Transverse colon (tissue), 4 donors: ENCODE measurements around the gene NBEAL1. TPM values are rescaled to one million over a fixed set of nuclear protein-coding genes. Genes with fewer than 3 reads are reported as not detected.

Source experiments
- DNase-seq: peaks from one replicate; pipeline ENCODE4 v3.0.0-alpha.2; 2019
- H3K27ac ChIP-seq, 4 donors: fragments of 200-600 bp; sonication (generic); 2 replicates each; pipeline ENCODE4 v1.5.1; 2016 to 2018; ENCODE audit warnings: inconsistent platforms in 4 of 4
- H3K27me3 ChIP-seq: fragments of 200-600 bp; sonication (generic); 2 replicates; pipeline ENCODE4 v1.5.1; 2017; ENCODE audit warnings: inconsistent platforms
- H3K36me3 ChIP-seq, 4 donors: fragments of 200-600 bp; sonication (generic); 2 replicates each; pipeline ENCODE4 v1.5.1; 2017 to 2019; ENCODE audit warnings: inconsistent platforms in 4 of 4
- H3K4me1 ChIP-seq, 4 donors: fragments of 200-600 bp; sonication (generic); 2 replicates each; pipeline ENCODE4 v1.5.1; 2017 to 2020; ENCODE audit warnings: inconsistent platforms in 4 of 4
- H3K4me3 ChIP-seq, 4 donors: fragments of 200-600 bp; sonication (generic); 1 replicate in 1 of 4; 2 replicates in 3 of 4; pipeline versions ENCODE4 v1.5.1 to v1.6.1; 2017 to 2019; ENCODE audit warnings: inconsistent platforms in 4 of 4
- H3K9me3 ChIP-seq, 2 donors: fragments of 200-600 bp; sonication (generic); 2 replicates each; pipeline ENCODE4 v1.5.1; 2017 to 2019; ENCODE audit warnings: inconsistent platforms in 2 of 2
- EP300 ChIP-seq: sonication (generic); formaldehyde crosslinking; IDR thresholded peaks from one replicate; pipeline ENCODE4 v1.6.1; 2017; ENCODE audit warnings: antibody characterized with exemption, low read depth
- POLR2A ChIP-seq: fragments of 450-650 bp; IDR thresholded peaks from one replicate; pipeline ENCODE4 v1.6.1; 2016; ENCODE audit warnings: antibody characterized with exemption, mild to moderate bottlenecking, moderate library complexity
- POLR2AphosphoS5 ChIP-seq, 3 donors: sonication (generic); formaldehyde crosslinking; IDR thresholded peaks; one replicate each; pipeline ENCODE4 v1.6.1; 2016; ENCODE audit warnings: antibody characterized with exemption in 3 of 3
- WGBS, 2 donors: methylation state at CpG; one replicate each; pipeline ENCODE4 v1.1.5; 2018; ENCODE audit warnings: low coverage in 1 of 2; 5-methylcytosine and 5-hydroxymethylcytosine counted together
- in situ Hi-C, 4 donors: fragments of 200-750 bp; cut with MboI; loops; one replicate each; pipeline versions ENCODE4 v1.15.0 to v1.15.1; 2017; ENCODE audit warnings: low sequenced_read_pairs in 3 of 4, low pct_ligation_motif_present in 1 of 4, low pct_unique_long_range_greater_than_20kb in 1 of 4
- intact Hi-C: fragments of 100-400 bp; cut with DNase I; formaldehyde crosslinking; loops from one replicate; pipeline ENCODE4 v1.15.1; 2023; ENCODE audit warnings: low total_unique reads
- total RNA-seq, 4 donors: library from RNA; depleted of rRNA; stranded (reverse); fragments of >200 nt; gene quantifications; one replicate each; pipeline ENCODE4 v1.1.0, GENCODE V29; 2016
- TF ChIP-seq, protein P1 (sequence below), 5 experiments: fragments of 200-600 bp in 3 of 5; fragments of 450-650 bp in 2 of 5; sonication (generic) in 3 of 5; IDR thresholded peaks; 1 replicate in 2 of 5; 2 replicates in 3 of 5; pipeline ENCODE4 v1.5.1; 2016 to 2017; ENCODE audit warnings: antibody characterized with exemption in 5 of 5, inconsistent platforms in 3 of 5, mild to moderate bottlenecking in 2 of 5, moderate library complexity in 1 of 5

NBEAL1 gene
- total RNA-seq, 4 donors from 2014 or later = 59.1 to 287 (median 154) TPM

- 40 to 56% methylated on average over 2 of the region's 2 CpGs for WGBS, 2 donors
- Histone ChIP-seq H3K9me3 (no peaks in the 10 kb centered on the region), H3K4me3 (no peak overlapping the region), H3K4me1 (peaks cover 0 to 21% (median 9%) of the 10 kb centered on the region in 4 donors), H3K27me3 (no peaks in the 10 kb centered on the region), H3K36me3 (peaks cover 0 to 10% (median 3%) of the 10 kb centered on the region in 4 donors), H3K27ac (peak overlapping the region; percentile 9 to 44 (median 15))
- intact Hi-C loops (no loop called here), in situ Hi-C loops (no loop called here)
- TF ChIP-seq, protein P1, sequence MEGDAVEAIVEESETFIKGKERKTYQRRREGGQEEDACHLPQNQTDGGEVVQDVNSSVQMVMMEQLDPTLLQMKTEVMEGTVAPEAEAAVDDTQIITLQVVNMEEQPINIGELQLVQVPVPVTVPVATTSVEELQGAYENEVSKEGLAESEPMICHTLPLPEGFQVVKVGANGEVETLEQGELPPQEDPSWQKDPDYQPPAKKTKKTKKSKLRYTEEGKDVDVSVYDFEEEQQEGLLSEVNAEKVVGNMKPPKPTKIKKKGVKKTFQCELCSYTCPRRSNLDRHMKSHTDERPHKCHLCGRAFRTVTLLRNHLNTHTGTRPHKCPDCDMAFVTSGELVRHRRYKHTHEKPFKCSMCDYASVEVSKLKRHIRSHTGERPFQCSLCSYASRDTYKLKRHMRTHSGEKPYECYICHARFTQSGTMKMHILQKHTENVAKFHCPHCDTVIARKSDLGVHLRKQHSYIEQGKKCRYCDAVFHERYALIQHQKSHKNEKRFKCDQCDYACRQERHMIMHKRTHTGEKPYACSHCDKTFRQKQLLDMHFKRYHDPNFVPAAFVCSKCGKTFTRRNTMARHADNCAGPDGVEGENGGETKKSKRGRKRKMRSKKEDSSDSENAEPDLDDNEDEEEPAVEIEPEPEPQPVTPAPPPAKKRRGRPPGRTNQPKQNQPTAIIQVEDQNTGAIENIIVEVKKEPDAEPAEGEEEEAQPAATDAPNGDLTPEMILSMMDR (IDR thresholded peaks at IDR 0.05) = no peak
- TF ChIP-seq POLR2A = no peak
- TF ChIP-seq POLR2AphosphoS5 (IDR thresholded peaks at IDR 0.05) = no peak
- no peak for TF ChIP-seq EP300
- no peak for DNase-seq
These were observed 56.0 kb downstream of the NBEAL1 start for GRCh38 chr2:203070701-203071100.

GRCh38 chr2:203071148-203071547 is 56.5 kb downstream of the NBEAL1 start:
- H3K4me1 ChIP-seq = peaks cover 0 to 21% (median 9%) of the 10 kb centered on the region in 4 donors
- DNase-seq = no peak
- H3K27ac ChIP-seq = peak overlapping the region; percentile 9 to 44 (median 15)
- in situ Hi-C loops (no loop called here), intact Hi-C loops (no loop called here)
- H3K27me3 ChIP-seq = no peaks in the 10 kb centered on the region
- H3K9me3 ChIP-seq = no peaks in the 10 kb centered on the region
- H3K4me3 ChIP-seq = no peak overlapping the region
- peaks cover 0 to 10% (median 3%) of the 10 kb centered on the region in 4 donors for H3K36me3 ChIP-seq
- TF ChIP-seq POLR2A = no peak
- TF ChIP-seq POLR2AphosphoS5 (IDR thresholded peaks at IDR 0.05) = no peak
- TF ChIP-seq EP300 = no peak
- TF ChIP-seq, protein P1 (IDR thresholded peaks at IDR 0.05) = no peak

- H3K9me3 ChIP-seq = no peaks in the 10 kb centered on the region
- no peaks in the 10 kb centered on the region for H3K27me3 ChIP-seq
- no peak overlapping the region for H3K4me3 ChIP-seq
- in situ Hi-C loops (no loop called here), intact Hi-C loops (no loop called here)
- H3K27ac ChIP-seq = peak overlapping the region in 2 of 4 donors; percentile 20 to 44
- peaks cover 0 to 21% (median 9%) of the 10 kb centered on the region in 4 donors for H3K4me1 ChIP-seq
- no peak for DNase-seq
- H3K36me3 ChIP-seq = peaks cover 0 to 10% (median 3%) of the 10 kb centered on the region in 4 donors
- TF ChIP-seq POLR2A (no peak), EP300 (no peak), POLR2AphosphoS5 (IDR thresholded peaks at IDR 0.05) (no peak)
- TF ChIP-seq, protein P1 (IDR thresholded peaks at IDR 0.05) = no peak
These were observed 57.7 kb downstream of the NBEAL1 start for GRCh38 chr2:203072371-203072770.

DNA sequence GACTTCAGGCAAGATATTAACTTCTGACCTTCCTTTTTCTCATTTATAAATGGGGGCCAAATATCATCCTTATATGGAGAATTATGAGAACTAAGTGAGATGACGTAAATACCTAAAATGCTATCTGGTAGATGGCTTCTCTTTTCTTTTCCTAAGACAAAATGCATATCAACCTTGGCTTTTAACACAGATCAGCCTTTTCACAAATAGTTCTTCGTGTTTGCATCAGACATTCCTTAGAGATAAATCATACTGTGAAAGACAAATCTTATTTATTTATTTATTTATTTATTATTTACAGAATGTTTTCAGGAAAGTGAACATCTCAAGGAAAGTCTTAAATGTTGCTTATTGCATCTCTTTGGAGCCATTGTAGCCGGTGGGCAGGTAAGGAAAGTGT is 62.8 kb downstream of the NBEAL1 start:
- 87 to 94% methylated on average over 3 of the region's 3 CpGs for WGBS, 2 donors
- H3K9me3 ChIP-seq = no peaks in the 10 kb centered on the region
- peaks cover 0 to 31% (median 6%) of the 10 kb centered on the region in 4 donors for H3K36me3 ChIP-seq
- H3K4me3 ChIP-seq = no peak overlapping the region
- intact Hi-C loops = no loop called here
- DNase-seq = no peak
- no peak overlapping the region for H3K27ac ChIP-seq
- in situ Hi-C loops = no loop called here
- peaks cover 0 to 2% (median 0%) of the 10 kb centered on the region in 4 donors for H3K4me1 ChIP-seq
- TF ChIP-seq POLR2AphosphoS5 (IDR thresholded peaks at IDR 0.05) (no peak), POLR2A (no peak), EP300 (no peak)
- TF ChIP-seq, protein P1 (IDR thresholded peaks at IDR 0.05) = no peak
- H3K27me3 ChIP-seq = no peaks in the 10 kb centered on the region
